ENCODE data around the gene RPS6KA5. TPM values are rescaled to one million over a fixed set of nuclear protein-coding genes. Genes with fewer than 3 reads are reported as not detected.

RPS6KA5 gene
- total and polyA plus RNA-seq, 2 donors (not counting 1 experiment from before 2014, with no cell fraction given) = 6.0 to 34.6 TPM

- POLR2A ChIA-PET = no interaction called here
- H3K4me3 ChIP-seq (ENCODE audit: control extremely low read depth in 1 of 5, extremely low read depth in 1 of 5, insufficient read depth in 1 of 5, low read depth in 2 of 5, low read length in 4 of 5) = no peak overlapping the region
Observed at GRCh38 chr14:90799420-90799819, 261.0 kb downstream of the RPS6KA5 start.

DNA sequence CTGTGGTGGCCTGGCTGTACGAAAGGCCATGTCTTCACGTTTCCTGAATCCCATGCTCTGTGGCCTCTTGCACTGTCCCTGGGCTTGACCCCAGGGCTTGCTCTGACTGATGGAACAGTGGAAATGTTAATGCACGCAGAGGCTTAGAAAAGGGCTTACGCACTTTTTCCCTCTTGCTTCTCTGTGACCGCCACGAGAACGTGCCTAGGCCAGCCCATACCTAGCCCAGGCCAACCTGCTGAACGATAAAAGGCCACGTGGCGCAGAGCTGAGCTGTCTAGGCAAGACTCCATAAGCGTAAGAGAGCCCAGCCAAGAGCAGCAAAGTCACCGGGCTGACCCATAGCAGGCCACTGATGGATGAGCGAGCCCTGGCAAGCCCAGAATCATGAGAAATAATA, 262.5 kb downstream of the RPS6KA5 start:
- no peak overlapping the region for H3K4me2 ChIP-seq (replicated peaks; ENCODE audit: low read depth, low read length, poor library complexity, severe bottlenecking)
- intact Hi-C loops (cut with micrococcal nuclease) = no loop called here
- Mint-ChIP-seq H3K27ac (no peak overlapping the region), H3K9me3 (ENCODE audit: insufficient read depth) (no peaks in the 10 kb centered on the region), H3K27me3 (peaks cover 19% of the 10 kb centered on the region), H3K4me3 (no peak overlapping the region), H3K4me1 (no peaks in the 10 kb centered on the region)
- no peak overlapping the region for H3K27ac ChIP-seq (ENCODE audit: low read length in 2 of 2)
- H4K20me1 ChIP-seq (ENCODE audit: control insufficient read depth, insufficient read depth, low read length, poor library complexity, severe bottlenecking) = no peaks in the 10 kb centered on the region
- no peak overlapping the region for H3K4me3 ChIP-seq (ENCODE audit: control extremely low read depth in 1 of 5, extremely low read depth in 1 of 5, insufficient read depth in 1 of 5, low read depth in 2 of 5, low read length in 4 of 5)
- ChIA-PET CTCF (no interaction called here), POLR2A (no interaction called here)
- H2AFZ ChIP-seq (ENCODE audit: insufficient read depth, low read depth, low read length, poor library complexity, severe bottlenecking) = no peak overlapping the region
- DNase-seq = no peak
- no peaks in the 10 kb centered on the region for H3K27me3 ChIP-seq (replicated peaks in 1 of 4; ENCODE audit: control extremely low read depth in 1 of 4, control insufficient read depth in 3 of 4, insufficient read depth in 4 of 4, low read length in 3 of 4)
- no peak overlapping the region for H3K9ac ChIP-seq (ENCODE audit: low read length)
- H3K79me2 ChIP-seq (ENCODE audit: control insufficient read depth, insufficient read depth, low read length) = no peaks in the 10 kb centered on the region
- TF ChIP-seq, protein P1, sequence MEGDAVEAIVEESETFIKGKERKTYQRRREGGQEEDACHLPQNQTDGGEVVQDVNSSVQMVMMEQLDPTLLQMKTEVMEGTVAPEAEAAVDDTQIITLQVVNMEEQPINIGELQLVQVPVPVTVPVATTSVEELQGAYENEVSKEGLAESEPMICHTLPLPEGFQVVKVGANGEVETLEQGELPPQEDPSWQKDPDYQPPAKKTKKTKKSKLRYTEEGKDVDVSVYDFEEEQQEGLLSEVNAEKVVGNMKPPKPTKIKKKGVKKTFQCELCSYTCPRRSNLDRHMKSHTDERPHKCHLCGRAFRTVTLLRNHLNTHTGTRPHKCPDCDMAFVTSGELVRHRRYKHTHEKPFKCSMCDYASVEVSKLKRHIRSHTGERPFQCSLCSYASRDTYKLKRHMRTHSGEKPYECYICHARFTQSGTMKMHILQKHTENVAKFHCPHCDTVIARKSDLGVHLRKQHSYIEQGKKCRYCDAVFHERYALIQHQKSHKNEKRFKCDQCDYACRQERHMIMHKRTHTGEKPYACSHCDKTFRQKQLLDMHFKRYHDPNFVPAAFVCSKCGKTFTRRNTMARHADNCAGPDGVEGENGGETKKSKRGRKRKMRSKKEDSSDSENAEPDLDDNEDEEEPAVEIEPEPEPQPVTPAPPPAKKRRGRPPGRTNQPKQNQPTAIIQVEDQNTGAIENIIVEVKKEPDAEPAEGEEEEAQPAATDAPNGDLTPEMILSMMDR (IDR thresholded peaks at IDR 0.05) = no peak
- TF ChIP-seq EZH2 (IDR thresholded peaks at IDR 0.05; ENCODE audit: borderline replicate concordance, insufficient read depth, low read depth, low read length, poor library complexity, severe bottlenecking) = no peak
- 89% methylated on average over 12 of the region's 13 CpGs for WGBS (ENCODE audit: insufficient coverage)
- H3K9me3 ChIP-seq (ENCODE audit: control extremely low read depth in 1 of 3, control insufficient read depth in 2 of 3, insufficient read depth in 1 of 3, low read length in 2 of 3) = no peaks in the 10 kb centered on the region
- peaks cover 0 to 2% of the 10 kb centered on the region in 2 donors for H3K4me1 ChIP-seq (ENCODE audit: control insufficient read depth in 2 of 2, insufficient read depth in 2 of 2, low read length in 2 of 2)
- no peaks in the 10 kb centered on the region for H3K36me3 ChIP-seq (replicated peaks in 1 of 2; ENCODE audit: control extremely low read depth in 1 of 2, control insufficient read depth in 1 of 2, extremely low read depth in 1 of 2, insufficient read depth in 2 of 2, low read length in 1 of 2)
- no peak for ATAC-seq (ENCODE audit: low read depth)

More at GRCh38 chr14:90799420-90799819, 261.0 kb downstream of the RPS6KA5 start:
- 94% methylated on average over 5 of the region's 5 CpGs for WGBS (ENCODE audit: insufficient coverage)
- Histone ChIP-seq H3K79me2 (ENCODE audit: control insufficient read depth, insufficient read depth, low read length) (no peaks in the 10 kb centered on the region), H3K9ac (ENCODE audit: low read length) (no peak overlapping the region), H4K20me1 (ENCODE audit: control insufficient read depth, insufficient read depth, low read length, poor library complexity, severe bottlenecking) (no peaks in the 10 kb centered on the region), H3K4me1 (ENCODE audit: control insufficient read depth in 2 of 2, insufficient read depth in 2 of 2, low read length in 2 of 2) (peaks cover 0 to 2% of the 10 kb centered on the region in 2 donors), H3K27me3 (replicated peaks in 1 of 4; ENCODE audit: control extremely low read depth in 1 of 4, control insufficient read depth in 3 of 4, insufficient read depth in 4 of 4, low read length in 3 of 4) (no peaks in the 10 kb centered on the region), H3K27ac (ENCODE audit: low read length in 2 of 2) (no peak overlapping the region), H3K36me3 (replicated peaks in 1 of 2; ENCODE audit: control extremely low read depth in 1 of 2, control insufficient read depth in 1 of 2, extremely low read depth in 1 of 2, insufficient read depth in 2 of 2, low read length in 1 of 2) (no peaks in the 10 kb centered on the region), H3K9me3 (ENCODE audit: control extremely low read depth in 1 of 3, control insufficient read depth in 2 of 3, insufficient read depth in 1 of 3, low read length in 2 of 3) (no peaks in the 10 kb centered on the region), H3K4me2 (replicated peaks; ENCODE audit: low read depth, low read length, poor library complexity, severe bottlenecking) (no peak overlapping the region), H2AFZ (ENCODE audit: insufficient read depth, low read depth, low read length, poor library complexity, severe bottlenecking) (no peak overlapping the region)
- Mint-ChIP-seq H3K27me3 (peaks cover 19% of the 10 kb centered on the region), H3K9me3 (ENCODE audit: insufficient read depth) (no peaks in the 10 kb centered on the region), H3K4me1 (no peaks in the 10 kb centered on the region), H3K27ac (no peak overlapping the region), H3K4me3 (no peak overlapping the region)
- intact Hi-C loops (cut with micrococcal nuclease) = no loop called here
- CTCF ChIA-PET = no interaction called here
- TF ChIP-seq EZH2 (IDR thresholded peaks at IDR 0.05; ENCODE audit: borderline replicate concordance, insufficient read depth, low read depth, low read length, poor library complexity, severe bottlenecking) = no peak
- TF ChIP-seq, protein P1 (IDR thresholded peaks at IDR 0.05) = no peak
- DNase-seq (no peak), ATAC-seq (ENCODE audit: low read depth) (no peak)

Small RNAs within 50 kb of the gene (small RNA-seq; reads per million reads assigned to genes)
- not detected for gene RNU7-30P (ENCODE audit: insufficient read length, low read depth, low replicate concordance)

Other genes starting within 250 kb of the RPS6KA5 start
- gene TTC7B, start 244.2 kb downstream of the RPS6KA5 start, total RNA-seq = 2.1 and 3.2 TPM in 2 replicates
- 0.36 and 1.9 TPM in 2 replicates for gene TTC7B, start 244.2 kb downstream of the RPS6KA5 start, polyA plus RNA-seq
- gene DGLUCY, start 53.4 kb upstream of the RPS6KA5 start, total RNA-seq = 103 and 110 TPM in 2 replicates
- gene DGLUCY, start 53.4 kb upstream of the RPS6KA5 start, polyA plus RNA-seq = 91.5 and 98.6 TPM in 2 replicates
- gene GPR68, start 184.1 kb upstream of the RPS6KA5 start, total RNA-seq = 0.34 and 0.53 TPM in 2 replicates
- gene GPR68, start 184.1 kb upstream of the RPS6KA5 start, polyA plus RNA-seq = 0.31 and 1.3 TPM in 2 replicates